NT2/D1 (cell line): Measurements from ENCODE around the gene KCNQ1.

ENCODE experiments used
- DNase-seq: peaks from one replicate; pipeline ENCODE4 v3.0.0-alpha.2; 2011; ENCODE audit warnings: low read depth, low spot score
- H3K27me3 ChIP-seq: 2 replicates; pipeline ENCODE4 v1.6.0; 2011; ENCODE audit warnings: mild to moderate bottlenecking; ENCODE audit not compliant: insufficient read length, insufficient read depth
- H3K36me3 ChIP-seq: 2 replicates; pipeline ENCODE4 v1.6.1; 2011; ENCODE audit warnings: mild to moderate bottlenecking, low read length, mixed read lengths; ENCODE audit not compliant: insufficient read depth, insufficient read length
- H3K4me1 ChIP-seq: 2 replicates; pipeline ENCODE4 v1.5.1; 2011; ENCODE audit not compliant: insufficient read depth, insufficient read length
- H3K4me3 ChIP-seq: 2 replicates; pipeline ENCODE4 v1.5.1; 2011; ENCODE audit warnings: low read depth; ENCODE audit not compliant: insufficient read length
- H3K9ac ChIP-seq: 2 replicates; pipeline ENCODE4 v1.6.0; 2011; ENCODE audit warnings: low read depth; ENCODE audit not compliant: insufficient read length
- H3K9me3 ChIP-seq: 2 replicates; pipeline ENCODE4 v1.5.1; 2011; ENCODE audit warnings: mild to moderate bottlenecking, low read length; ENCODE audit not compliant: insufficient read depth
- SUZ12 ChIP-seq: IDR thresholded peaks from 2 replicates; pipeline ENCODE4 v1.6.1; 2011; ENCODE audit not compliant: insufficient read length, insufficient read depth; ENCODE audit errors: extremely low read depth
- YY1 ChIP-seq: IDR thresholded peaks from 2 replicates; pipeline ENCODE4 v1.6.1; 2011; ENCODE audit not compliant: insufficient read length, insufficient read depth
- ZNF274 ChIP-seq: IDR thresholded peaks from 2 replicates; pipeline ENCODE4 v1.6.1; 2011; ENCODE audit warnings: mild to moderate bottlenecking, low read depth, low read length

Gene KCNQ1

DNA sequence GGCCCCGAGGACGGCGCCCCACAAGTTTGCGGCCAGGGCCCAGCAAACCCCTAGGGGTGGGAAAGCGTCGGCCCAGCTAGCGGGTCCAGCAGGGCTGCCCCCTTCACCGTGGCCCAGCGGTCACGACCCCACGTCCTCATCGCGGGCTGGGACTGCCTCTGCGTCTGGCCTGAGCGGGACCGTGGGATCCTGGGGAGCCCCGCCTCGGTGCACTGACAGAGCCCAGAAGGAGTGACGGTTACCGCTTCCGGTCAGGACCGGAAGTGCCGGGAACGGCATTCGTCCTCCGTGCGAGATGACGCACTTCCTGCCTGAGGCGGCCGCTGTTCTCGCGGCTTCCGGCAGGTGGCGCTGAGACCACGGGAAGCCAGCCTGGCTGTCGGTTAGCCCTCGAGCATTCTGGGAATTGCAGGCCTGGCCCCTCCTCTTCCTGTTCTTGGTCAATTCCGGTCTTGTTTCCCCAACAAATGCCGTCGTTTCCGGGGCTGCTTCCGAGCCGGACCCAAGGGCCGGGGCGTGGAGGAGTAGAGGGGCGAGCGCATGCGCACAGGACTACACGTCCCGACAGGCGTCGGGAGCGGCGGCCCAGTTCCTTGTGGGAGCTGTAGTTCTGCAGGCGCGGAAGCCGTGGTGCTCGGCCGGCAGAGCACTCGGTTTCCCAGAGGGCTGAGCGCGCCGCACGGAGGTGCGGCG is 44.6 kb upstream of the KCNQ1 start, which contains the start of gene TSSC4:
TSS of gene TSSC4 (plus strand) at position 682 of the 693 bp plus-strand sequence. CDS start 1,884 bp downstream, outside the sequence.
- peak within 1 kb of the TSS; percentile 100 for H3K4me3 ChIP-seq
- H3K27me3 ChIP-seq: no peaks in the 10 kb centered on the region
- H3K36me3 ChIP-seq: peaks cover 72% of the 10 kb centered on the region
- peaks cover 15% of the 10 kb centered on the region for H3K4me1 ChIP-seq
- TF ChIP-seq SUZ12 (no peak), YY1 (no peak), ZNF274 (no peak)
- peak; percentile 100 for DNase-seq
- no peaks in the 10 kb centered on the region for H3K9me3 ChIP-seq
- peak within 1 kb of the TSS; percentile 99 for H3K9ac ChIP-seq

DNA sequence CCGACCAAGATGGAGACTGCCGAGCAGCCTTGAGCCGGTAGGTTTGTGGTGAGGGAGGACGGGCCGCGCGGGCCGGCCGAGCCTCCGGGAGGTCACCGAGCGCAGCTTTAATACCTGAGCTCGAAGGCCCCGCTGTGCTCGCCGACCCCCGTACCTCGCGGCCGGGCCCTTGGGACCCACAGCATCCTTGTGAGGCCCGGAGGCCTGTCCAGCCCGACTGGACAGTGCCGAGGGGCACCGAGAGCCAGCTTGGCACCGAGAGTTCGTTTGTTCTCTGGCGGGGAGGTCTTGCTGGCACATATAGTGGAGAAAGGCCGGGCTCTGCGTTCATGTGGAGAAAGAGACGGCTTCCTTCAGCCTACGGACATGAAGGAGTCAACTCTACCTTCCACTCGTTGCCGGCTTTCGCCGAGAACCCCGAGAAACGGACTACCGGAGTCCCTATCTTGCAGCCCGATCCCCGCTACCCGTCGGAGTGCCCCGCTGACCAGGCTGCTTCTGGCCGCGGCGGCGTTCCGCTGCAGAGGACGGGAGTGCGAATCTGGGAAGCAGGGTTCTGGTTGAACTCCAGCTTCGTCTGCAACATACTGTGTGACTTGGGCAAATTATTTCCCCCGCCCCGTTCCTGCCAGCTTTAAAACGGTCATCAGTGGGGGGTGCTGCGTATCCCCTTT is 43.9 kb upstream of the KCNQ1 start:
- Histone ChIP-seq H3K27me3 (no peaks in the 10 kb centered on the region), H3K9ac (peak overlapping the region; percentile 99), H3K9me3 (no peaks in the 10 kb centered on the region), H3K4me3 (peak overlapping the region; percentile 100), H3K4me1 (peaks cover 16% of the 10 kb centered on the region), H3K36me3 (peaks cover 66% of the 10 kb centered on the region)
- TF ChIP-seq YY1 (peak; percentile 63), ZNF274 (no peak)
- no peak for DNase-seq

DNA sequence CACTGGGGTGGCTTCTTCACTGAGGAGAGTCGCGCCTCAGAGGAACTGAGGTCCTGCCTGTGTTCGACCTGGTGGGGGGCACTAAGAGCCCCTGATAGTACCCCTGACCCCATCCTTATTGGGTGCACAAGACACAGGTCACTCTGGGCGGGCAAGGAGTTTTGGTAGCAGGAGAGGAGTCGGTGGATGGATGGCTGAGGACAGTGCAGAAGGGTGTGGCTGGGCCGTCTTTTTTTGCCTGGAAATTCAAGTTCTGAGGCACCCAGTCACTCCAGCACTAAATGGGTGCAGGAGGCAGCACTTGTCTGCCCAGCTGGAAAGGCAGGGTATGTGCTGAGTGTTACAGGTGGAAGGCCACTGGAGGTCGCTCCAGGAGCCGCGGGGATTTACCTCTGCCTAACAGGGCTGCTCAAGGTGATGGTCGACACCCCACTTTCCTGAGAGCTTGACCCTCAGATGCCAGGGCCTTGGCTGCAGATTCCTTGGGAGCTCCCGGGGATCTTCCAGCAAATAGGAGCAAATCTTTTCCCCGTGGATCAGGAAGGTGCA is 43.3 kb upstream of the KCNQ1 start:
- H3K36me3 ChIP-seq: peaks cover 60% of the 10 kb centered on the region
- no peak for DNase-seq
- H3K9me3 ChIP-seq: no peaks in the 10 kb centered on the region
- peak overlapping the region; percentile 100 for H3K4me3 ChIP-seq
- peaks cover 17% of the 10 kb centered on the region for H3K4me1 ChIP-seq
- H3K9ac ChIP-seq: peak overlapping the region; percentile 99
- no peaks in the 10 kb centered on the region for H3K27me3 ChIP-seq
- TF ChIP-seq ZNF274: no peak
- no peak for TF ChIP-seq YY1
- TF ChIP-seq SUZ12: no peak

DNA sequence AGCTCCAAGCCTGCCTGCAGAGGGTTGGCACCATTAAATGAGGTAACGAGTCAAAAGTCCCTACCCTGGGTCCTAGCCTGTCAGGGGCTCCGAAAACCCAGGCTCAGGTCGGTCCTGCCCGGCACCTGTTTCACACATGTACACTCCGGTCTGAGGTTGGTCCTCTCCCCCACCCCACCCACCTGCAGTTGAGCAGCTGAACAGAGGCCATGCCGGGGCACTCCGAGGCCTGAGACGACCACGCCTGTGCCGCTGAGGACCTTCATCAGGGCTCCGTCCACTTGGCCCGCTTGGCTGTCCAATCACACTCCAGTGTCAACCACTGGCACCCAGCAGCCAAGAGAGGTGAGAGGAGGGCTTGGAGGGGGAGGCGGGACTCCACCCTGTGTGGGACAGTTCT is 42.7 kb upstream of the KCNQ1 start:
- TF ChIP-seq SUZ12 (no peak), YY1 (no peak), ZNF274 (no peak)
- H3K27me3 ChIP-seq: no peaks in the 10 kb centered on the region
- peaks cover 17% of the 10 kb centered on the region for H3K4me1 ChIP-seq
- no peaks in the 10 kb centered on the region for H3K9me3 ChIP-seq
- H3K9ac ChIP-seq: peak overlapping the region; percentile 99
- no peak overlapping the region for H3K4me3 ChIP-seq
- H3K36me3 ChIP-seq: peaks cover 54% of the 10 kb centered on the region
- no peak for DNase-seq

DNA sequence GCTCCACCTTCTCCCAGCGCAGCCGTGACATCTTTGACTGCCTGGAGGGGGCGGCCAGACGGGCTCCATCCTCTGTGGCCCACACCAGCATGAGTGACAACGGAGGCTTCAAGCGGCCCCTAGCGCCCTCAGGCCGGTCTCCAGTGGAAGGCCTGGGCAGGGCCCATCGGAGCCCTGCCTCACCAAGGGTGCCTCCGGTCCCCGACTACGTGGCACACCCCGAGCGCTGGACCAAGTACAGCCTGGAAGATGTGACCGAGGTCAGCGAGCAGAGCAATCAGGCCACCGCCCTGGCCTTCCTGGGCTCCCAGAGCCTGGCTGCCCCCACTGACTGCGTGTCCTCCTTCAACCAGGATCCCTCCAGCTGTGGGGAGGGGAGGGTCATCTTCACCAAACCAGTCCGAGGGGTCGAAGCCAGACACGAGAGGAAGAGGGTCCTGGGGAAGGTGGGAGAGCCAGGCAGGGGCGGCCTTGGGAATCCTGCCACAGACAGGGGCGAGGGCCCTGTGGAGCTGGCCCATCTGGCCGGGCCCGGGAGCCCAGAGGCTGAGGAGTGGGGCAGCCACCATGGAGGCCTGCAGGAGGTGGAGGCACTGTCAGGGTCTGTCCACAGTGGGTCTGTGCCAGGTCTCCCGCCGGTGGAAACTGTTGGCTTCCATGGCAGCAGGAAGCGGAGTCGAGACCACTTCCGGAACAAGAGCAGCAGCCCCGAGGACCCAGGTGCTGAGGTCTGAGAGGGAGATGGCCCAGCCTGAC is 41.7 kb upstream of the KCNQ1 start:
- Histone ChIP-seq H3K27me3 (no peaks in the 10 kb centered on the region), H3K9me3 (no peaks in the 10 kb centered on the region), H3K9ac (no peak overlapping the region), H3K4me1 (peaks cover 17% of the 10 kb centered on the region), H3K36me3 (peaks cover 45% of the 10 kb centered on the region), H3K4me3 (no peak overlapping the region)
- no peak for TF ChIP-seq ZNF274
- no peak for TF ChIP-seq YY1
- no peak for TF ChIP-seq SUZ12
- DNase-seq: no peak

DNA sequence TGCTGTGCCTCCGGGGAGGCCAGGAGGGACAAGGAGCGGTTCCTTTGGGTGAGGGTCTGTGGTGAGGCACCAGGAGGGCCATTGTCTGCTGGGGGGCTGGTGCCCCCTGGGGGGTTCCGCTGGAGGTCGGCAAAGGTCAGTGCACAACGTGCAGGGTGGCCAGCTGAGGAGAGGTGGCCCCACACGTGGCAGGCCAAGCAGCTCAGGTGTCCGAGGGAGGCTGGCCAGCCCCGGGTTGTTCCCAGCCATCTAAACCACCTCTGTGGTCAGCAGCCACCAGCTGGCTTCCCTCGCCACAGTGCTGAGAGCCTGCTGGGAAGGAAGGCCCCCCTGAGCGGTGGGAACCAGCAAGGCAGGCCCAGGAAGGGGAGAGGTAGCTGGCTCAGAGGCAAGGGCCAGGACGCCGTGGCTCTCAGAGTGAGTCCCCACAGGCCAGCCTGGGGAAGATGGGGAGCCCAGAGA is 40.0 kb upstream of the KCNQ1 start:
- no peaks in the 10 kb centered on the region for H3K9me3 ChIP-seq
- peaks cover 14% of the 10 kb centered on the region for H3K4me1 ChIP-seq
- TF ChIP-seq SUZ12 (no peak), ZNF274 (no peak), YY1 (no peak)
- no peak for DNase-seq
- H3K4me3 ChIP-seq: no peak overlapping the region
- no peak overlapping the region for H3K9ac ChIP-seq
- H3K36me3 ChIP-seq: peaks cover 35% of the 10 kb centered on the region
- no peaks in the 10 kb centered on the region for H3K27me3 ChIP-seq

DNA sequence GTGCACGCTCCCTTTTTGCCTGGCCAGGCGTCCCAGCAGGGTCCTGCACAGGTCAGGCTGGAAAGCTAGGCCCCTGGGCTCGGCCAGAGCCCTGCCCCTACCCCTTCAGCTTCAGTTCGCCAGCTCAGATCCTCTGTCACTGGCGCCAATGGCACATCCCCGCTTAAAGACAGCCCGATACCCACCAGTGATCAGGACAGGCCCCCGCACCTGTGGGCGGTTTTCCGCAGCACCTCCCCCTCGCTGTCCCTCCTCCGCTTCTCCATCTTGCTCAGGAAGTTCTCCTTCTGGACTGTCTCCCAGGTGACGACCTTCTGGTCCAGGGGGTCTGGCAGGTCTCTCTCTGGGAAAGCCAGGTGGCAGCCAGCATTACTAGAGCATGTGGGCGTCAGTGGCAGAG is 38.4 kb upstream of the KCNQ1 start:
- Histone ChIP-seq H3K4me1 (peaks cover 24% of the 10 kb centered on the region), H3K36me3 (peaks cover 35% of the 10 kb centered on the region), H3K9ac (no peak overlapping the region), H3K9me3 (no peaks in the 10 kb centered on the region), H3K27me3 (no peaks in the 10 kb centered on the region), H3K4me3 (no peak overlapping the region)
- TF ChIP-seq YY1 (no peak), ZNF274 (no peak), SUZ12 (no peak)
- DNase-seq: no peak
